Activated CD4-positive, alpha-beta memory T cell treated with anti-CD3 and anti-CD28 coated beads, Interleukin-2, amount 10 ng/mL, durations not matched to agents 7 days and 5 days (primary cell): ENCODE measurements around the gene BUD13. TPM values are rescaled to one million over a fixed set of nuclear protein-coding genes. Genes with fewer than 3 reads are reported as not detected.
A peak's percentile ranks its signal among the peaks of the same experiment; 100 is the strongest.

ENCODE experiments used
- CTCF ChIA-PET: fragments of 350-600 bp; sonication (Branson Sonifier 250); formaldehyde crosslinking; loops from one replicate; lab custom pipeline; 2021; ENCODE audit warnings: antibody characterized with exemption, inconsistent platforms; lab: Charles Lee
- POLR2A ChIA-PET: fragments of 350-600 bp; sonication (Branson Sonifier 250); formaldehyde crosslinking; loops from one replicate; lab custom pipeline; 2021; ENCODE audit warnings: antibody characterized with exemption; lab: Charles Lee
- DNase-seq: peaks from one replicate; pipeline ENCODE4 v3.0.0-alpha.2; 2020
- H3K27ac Mint-ChIP-seq: one replicate; pipeline ENCODE4 v1.8.0; 2021; ENCODE audit warnings: mild to moderate bottlenecking, mixed read lengths
- H3K27me3 Mint-ChIP-seq: one replicate; pipeline ENCODE4 v1.8.0; 2021; ENCODE audit warnings: mixed read lengths
- H3K36me3 Mint-ChIP-seq: one replicate; pipeline ENCODE4 v1.8.0; 2021; ENCODE audit warnings: low read depth, mixed read lengths
- H3K4me1 Mint-ChIP-seq: one replicate; pipeline ENCODE4 v1.8.0; 2021; ENCODE audit warnings: mixed read lengths
- H3K4me3 Mint-ChIP-seq: one replicate; pipeline ENCODE4 v1.8.0; 2021; ENCODE audit warnings: mild to moderate bottlenecking, mixed read lengths
- H3K9me3 Mint-ChIP-seq: one replicate; pipeline ENCODE4 v1.8.0; 2021; ENCODE audit warnings: mixed read lengths
- total RNA-seq, 2 experiments: library from RNA; stranded (reverse); gene quantifications; one replicate each; pipeline ENCODE4 v1.2.3, GENCODE V29; 2021

Gene BUD13
- 10 to 100 TPM; 34.1 to 35.1 TPM for total RNA-seq

GRCh38 chr11:116772443-116773202 is at the start of gene BUD13:
Gene BUD13, minus strand, starts transcription at chr11:116772987. Its CDS starts 23 bp downstream, at chr11:116772964.
- ChIA-PET CTCF (interaction anchor here (1.6 to 5.2 kb wide), 5 partner anchors 14 to 63 kb away, joined by 3 to 33 read pairs (median 10); partner anchors contain the start of genes APOA5 and ZPR1), POLR2A (interaction anchor here (0.7 to 8.8 kb wide), 13 partner anchors 8 to 407 kb away, joined by 3 to 119 read pairs (median 4); partner anchors contain the start of genes APOA1, APOA5, PAFAH1B2 and ZPR1)
- peaks cover 41% of the 10 kb centered on the region for H3K36me3 Mint-ChIP-seq
- H3K4me1 Mint-ChIP-seq: peaks cover 59% of the 10 kb centered on the region
- DNase-seq: peak; percentile 94
- no peaks in the 10 kb centered on the region for H3K9me3 Mint-ChIP-seq
- peak within 1 kb of the TSS; percentile 97 for H3K4me3 Mint-ChIP-seq
- no peaks in the 10 kb centered on the region for H3K27me3 Mint-ChIP-seq
- H3K27ac Mint-ChIP-seq: peak within 1 kb of the TSS; percentile 91

- H3K9me3 Mint-ChIP-seq: no peaks in the 10 kb centered on the region
- ChIA-PET POLR2A (no interaction called here), CTCF (interaction anchor here (2.2 to 3.2 kb wide), 2 partner anchors 13 to 31 kb away, joined by 6 to 18 read pairs; partner anchors contain the start of gene APOA5)
- H3K4me3 Mint-ChIP-seq: no peak overlapping the region
- DNase-seq: no peak
- no peaks in the 10 kb centered on the region for H3K36me3 Mint-ChIP-seq
- no peaks in the 10 kb centered on the region for H3K27me3 Mint-ChIP-seq
- no peaks in the 10 kb centered on the region for H3K4me1 Mint-ChIP-seq
- no peak overlapping the region for H3K27ac Mint-ChIP-seq
Measured at GRCh38 chr11:116822575-116822974, 49.8 kb upstream of the BUD13 start.

- Mint-ChIP-seq H3K36me3 (no peaks in the 10 kb centered on the region), H3K4me1 (no peaks in the 10 kb centered on the region), H3K4me3 (no peak overlapping the region), H3K27me3 (no peaks in the 10 kb centered on the region), H3K9me3 (no peaks in the 10 kb centered on the region), H3K27ac (no peak overlapping the region)
- CTCF ChIA-PET: no interaction called here
- POLR2A ChIA-PET: no interaction called here
- no peak for DNase-seq
Measured at GRCh38 chr11:116821050-116821918, 48.5 kb upstream of the BUD13 start.

GRCh38 chr11:116819049-116819448 is 46.3 kb upstream of the BUD13 start:
- ChIA-PET POLR2A (no interaction called here), CTCF (interaction anchor here (0.7 to 1.2 kb wide), 2 partner anchors 29 to 76 kb away, joined by 3 read pairs; no protein-coding TSS in a partner anchor)
- Mint-ChIP-seq H3K4me3 (no peak overlapping the region), H3K4me1 (no peaks in the 10 kb centered on the region), H3K36me3 (no peaks in the 10 kb centered on the region), H3K27me3 (no peaks in the 10 kb centered on the region), H3K9me3 (no peaks in the 10 kb centered on the region), H3K27ac (no peak overlapping the region)
- no peak for DNase-seq

- Mint-ChIP-seq H3K36me3 (no peaks in the 10 kb centered on the region), H3K4me1 (no peaks in the 10 kb centered on the region), H3K27ac (no peak overlapping the region), H3K4me3 (no peak overlapping the region), H3K27me3 (peaks cover 2% of the 10 kb centered on the region), H3K9me3 (no peaks in the 10 kb centered on the region)
- CTCF ChIA-PET: no interaction called here
- no peak for DNase-seq
- POLR2A ChIA-PET: no interaction called here
Measured at GRCh38 chr11:116814502-116814901, 41.7 kb upstream of the BUD13 start.

GRCh38 chr11:116813781-116814471 is 41.1 kb upstream of the BUD13 start:
- Mint-ChIP-seq H3K4me1 (no peaks in the 10 kb centered on the region), H3K4me3 (no peak overlapping the region), H3K27me3 (peaks cover 5% of the 10 kb centered on the region), H3K36me3 (no peaks in the 10 kb centered on the region), H3K9me3 (no peaks in the 10 kb centered on the region), H3K27ac (no peak overlapping the region)
- CTCF ChIA-PET: interaction anchor here (1.4 to 1.9 kb wide), 2 partner anchors 9 to 22 kb away, joined by 4 to 9 read pairs; no protein-coding TSS in a partner anchor
- no peak for DNase-seq
- POLR2A ChIA-PET: interaction anchor here (0.9 kb wide), 1 partner anchor 38 kb away, joined by 3 read pairs; no protein-coding TSS in a partner anchor

- H3K4me3 Mint-ChIP-seq: no peak overlapping the region
- POLR2A ChIA-PET: interaction anchor here (0.7 to 0.9 kb wide), 2 partner anchors 26 to 39 kb away, joined by 3 read pairs; no protein-coding TSS in a partner anchor
- DNase-seq: no peak
- no peaks in the 10 kb centered on the region for H3K36me3 Mint-ChIP-seq
- no peaks in the 10 kb centered on the region for H3K9me3 Mint-ChIP-seq
- CTCF ChIA-PET: interaction anchor here (1.1 to 1.9 kb wide), 3 partner anchors 8 to 23 kb away, joined by 4 to 9 read pairs (median 7); partner anchors contain the start of gene APOA5
- peaks cover 6% of the 10 kb centered on the region for H3K27me3 Mint-ChIP-seq
- H3K4me1 Mint-ChIP-seq: no peaks in the 10 kb centered on the region
- no peak overlapping the region for H3K27ac Mint-ChIP-seq
Measured at GRCh38 chr11:116813170-116813569, 40.4 kb upstream of the BUD13 start.

- CTCF ChIA-PET: interaction anchor here (1.1 to 1.9 kb wide), 2 partner anchors 21 to 24 kb away, joined by 7 to 9 read pairs; partner anchors contain the start of gene APOA5
- Mint-ChIP-seq H3K4me1 (no peaks in the 10 kb centered on the region), H3K27ac (no peak overlapping the region), H3K9me3 (no peaks in the 10 kb centered on the region), H3K27me3 (peaks cover 6% of the 10 kb centered on the region), H3K36me3 (no peaks in the 10 kb centered on the region), H3K4me3 (no peak overlapping the region)
- POLR2A ChIA-PET: no interaction called here
- DNase-seq: no peak
Measured at GRCh38 chr11:116812109-116812508, 39.3 kb upstream of the BUD13 start.

- H3K36me3 Mint-ChIP-seq: no peaks in the 10 kb centered on the region
- ChIA-PET CTCF (no interaction called here), POLR2A (no interaction called here)
- DNase-seq: no peak
- no peaks in the 10 kb centered on the region for H3K9me3 Mint-ChIP-seq
- no peaks in the 10 kb centered on the region for H3K4me1 Mint-ChIP-seq
- H3K27ac Mint-ChIP-seq: no peak overlapping the region
- no peak overlapping the region for H3K4me3 Mint-ChIP-seq
- peaks cover 6% of the 10 kb centered on the region for H3K27me3 Mint-ChIP-seq
Measured at GRCh38 chr11:116811194-116811593, 38.4 kb upstream of the BUD13 start.

GRCh38 chr11:116808262-116809175 is 35.7 kb upstream of the BUD13 start:
- Mint-ChIP-seq H3K9me3 (no peaks in the 10 kb centered on the region), H3K4me3 (no peak overlapping the region), H3K27ac (no peak overlapping the region), H3K27me3 (peaks cover 8% of the 10 kb centered on the region), H3K36me3 (no peaks in the 10 kb centered on the region), H3K4me1 (no peaks in the 10 kb centered on the region)
- ChIA-PET CTCF (interaction anchor here (1.3 to 1.6 kb wide), 2 partner anchors 17 to 28 kb away, joined by 3 to 4 read pairs; partner anchors contain the start of gene APOA5), POLR2A (no interaction called here)
- DNase-seq: no peak

- POLR2A ChIA-PET: no interaction called here
- peaks cover 8% of the 10 kb centered on the region for H3K27me3 Mint-ChIP-seq
- CTCF ChIA-PET: interaction anchor here (1.3 to 1.6 kb wide), 2 partner anchors 16 to 28 kb away, joined by 3 to 4 read pairs; partner anchors contain the start of gene APOA5
Measured at GRCh38 chr11:116807601-116808261, 34.9 kb upstream of the BUD13 start.

More at GRCh38 chr11:116807601-116808261, 34.9 kb upstream of the BUD13 start:
- Mint-ChIP-seq H3K36me3 (no peaks in the 10 kb centered on the region), H3K4me1 (no peaks in the 10 kb centered on the region), H3K4me3 (no peak overlapping the region), H3K27ac (no peak overlapping the region), H3K9me3 (no peaks in the 10 kb centered on the region)
- no peak for DNase-seq
